IMR-90 (cell line): ENCODE results near the gene C16orf87. TPM values are rescaled to one million over a fixed set of nuclear protein-coding genes. Genes with fewer than 3 reads are reported as not detected.

Source experiments
- ATAC-seq: fragments of 200-7000 bp; cut with Tn5 transposase; 2 replicates; pipeline ENCODE4 v1.9.1; 2020; ENCODE audit warnings: low read depth, mild to moderate bottlenecking, moderate library complexity
- BruUV-seq: library from RNA; stranded (reverse); fragments of 400-500 nt; replicated peaks from 2 replicates; lab custom pipeline; 2021; lab: Mats Ljungman, UMichigan
- CTCF ChIA-PET: fragments of 300-600 bp; formaldehyde crosslinking; extraction: SDS; loops from one replicate; lab custom pipeline; 2021; ENCODE audit warnings: antibody characterized with exemption; lab: Yijun Ruan, JAX
- POLR2A ChIA-PET: fragments of 300-600 bp; sonication (Branson Sonifier 250); formaldehyde crosslinking; loops from one replicate; lab custom pipeline; 2022; ENCODE audit warnings: antibody characterized with exemption; ENCODE audit not compliant: unreplicated experiment; lab: Charles Lee
- DNase-seq: peaks from one replicate; pipeline ENCODE4 v3.0.0; 2013
- H2AFZ ChIP-seq: replicated peaks from 2 replicates; pipeline ENCODE3; 2013; ENCODE audit warnings: low read length, mild to moderate bottlenecking; ENCODE audit not compliant: poor library complexity
- H2AK5ac ChIP-seq: 2 replicates; pipeline ENCODE4 v1.6.1; 2013; ENCODE audit warnings: low read depth, low read length, inconsistent platforms
- H2AK9ac ChIP-seq: replicated peaks from 2 replicates; pipeline ENCODE3; 2013; ENCODE audit warnings: mild to moderate bottlenecking, low read depth, low read length, moderate library complexity; ENCODE audit not compliant: poor library complexity
- H2BK120ac ChIP-seq: 2 replicates; pipeline ENCODE4 v1.6.1; 2013; ENCODE audit warnings: low read depth, low read length, inconsistent platforms
- H2BK15ac ChIP-seq: 3 replicates; pipeline ENCODE4 v1.6.1; 2013; ENCODE audit warnings: low read depth, low read length, inconsistent platforms
- H2BK20ac ChIP-seq: 2 replicates; pipeline ENCODE4 v1.6.1; 2013; ENCODE audit warnings: low read depth, mild to moderate bottlenecking, inconsistent platforms, low read length, moderate library complexity
- H2BK5ac ChIP-seq: 2 replicates; pipeline ENCODE4 v1.6.1; 2013; ENCODE audit warnings: mild to moderate bottlenecking, low read depth, low read length, inconsistent platforms; ENCODE audit not compliant: poor library complexity, severe bottlenecking
- H3K14ac ChIP-seq: replicated peaks from 2 replicates; pipeline ENCODE4 v1.6.1; 2013; ENCODE audit warnings: low read depth, low read length, inconsistent platforms
- H3K18ac ChIP-seq: 2 replicates; pipeline ENCODE4 v1.6.1; 2013; ENCODE audit warnings: low read depth, low read length, control low read depth
- H3K23ac ChIP-seq: 2 replicates; pipeline ENCODE4 v1.6.1; 2013; ENCODE audit warnings: low read depth, low read length, inconsistent platforms
- H3K27ac ChIP-seq: 2 replicates; pipeline ENCODE4 v1.5.1; 2013; ENCODE audit warnings: mild to moderate bottlenecking, control low read depth, low read length; ENCODE audit not compliant: insufficient read depth
- H3K27me3 ChIP-seq: 2 replicates; pipeline ENCODE4 v1.6.1; 2013; ENCODE audit warnings: low read length; ENCODE audit not compliant: control insufficient read depth, insufficient read depth
- H3K36me3 ChIP-seq: 2 replicates; pipeline ENCODE4 v1.6.1; 2013; ENCODE audit warnings: low read length, mixed read lengths; ENCODE audit not compliant: control insufficient read depth, insufficient read depth
- H3K4ac ChIP-seq: 2 replicates; pipeline ENCODE4 v1.6.1; 2013; ENCODE audit warnings: low read depth, low read length, inconsistent platforms
- H3K4me1 ChIP-seq: 2 replicates; pipeline ENCODE4 v1.6.1; 2013; ENCODE audit warnings: low read length, mixed read lengths; ENCODE audit not compliant: control insufficient read depth, insufficient read depth
- H3K4me2 ChIP-seq: 2 replicates; pipeline ENCODE4 v1.6.1; 2013; ENCODE audit warnings: low read depth, mild to moderate bottlenecking, control low read depth, low read length, moderate library complexity
- H3K4me3 ChIP-seq: 2 replicates; pipeline ENCODE4 v1.5.1; 2013; ENCODE audit warnings: low read depth, mild to moderate bottlenecking, control low read depth, low read length, moderate library complexity; ENCODE audit not compliant: insufficient read depth
- H3K56ac ChIP-seq: 2 replicates; pipeline ENCODE4 v1.6.1; 2013; ENCODE audit warnings: low read length, inconsistent platforms; ENCODE audit not compliant: insufficient read depth; ENCODE audit errors: extremely low read depth
- H3K79me1 ChIP-seq, 2 experiments: 2 replicates each; pipeline ENCODE4 v1.6.1; 2013; ENCODE audit warnings: low read length in 2 of 2, inconsistent platforms in 1 of 2, low read depth in 1 of 2
- H3K9ac ChIP-seq: 2 replicates; pipeline ENCODE4 v1.6.1; 2013; ENCODE audit warnings: low read depth, low read length, control low read depth
- H3K9me1 ChIP-seq: 2 replicates; pipeline ENCODE4 v1.6.1; 2013; ENCODE audit warnings: low read length, inconsistent platforms; ENCODE audit not compliant: insufficient read depth
- H3K9me3 ChIP-seq: 2 replicates; pipeline ENCODE4 v1.6.1; 2013; ENCODE audit warnings: low read length; ENCODE audit not compliant: control insufficient read depth, insufficient read depth
- H4K20me1 ChIP-seq: 2 replicates; pipeline ENCODE4 v1.6.1; 2013; ENCODE audit warnings: low read length, inconsistent platforms; ENCODE audit not compliant: insufficient read depth
- H4K5ac ChIP-seq: 2 replicates; pipeline ENCODE4 v1.6.1; 2013; ENCODE audit warnings: mild to moderate bottlenecking, low read depth, low read length, control low read depth
- H4K8ac ChIP-seq, 2 experiments: 2 replicates each; pipeline ENCODE4 v1.6.1; 2013; ENCODE audit warnings: low read depth in 2 of 2, low read length in 2 of 2, control low read depth in 1 of 2, inconsistent platforms in 1 of 2
- H4K91ac ChIP-seq: 2 replicates; pipeline ENCODE4 v1.6.1; 2013; ENCODE audit warnings: low read depth, low read length, inconsistent platforms; ENCODE audit not compliant: insufficient read depth
- CEBPB ChIP-seq: IDR thresholded peaks from 2 replicates; pipeline ENCODE4 v1.6.1; 2012; ENCODE audit warnings: low read depth, low read length, improper control_type of control experiment
- CHD1 ChIP-seq: IDR thresholded peaks from 2 replicates; pipeline ENCODE4 v1.6.1; 2012; ENCODE audit warnings: low read depth, low read length, improper control_type of control experiment
- ELK1 ChIP-seq: fragments of 150-350 bp; IDR thresholded peaks from 2 replicates; pipeline ENCODE4 v1.6.1; 2016; ENCODE audit warnings: low read depth, mild to moderate bottlenecking, low read length, moderate library complexity, borderline replicate concordance
- MXI1 ChIP-seq: IDR thresholded peaks from 2 replicates; pipeline ENCODE4 v1.6.1; 2012; ENCODE audit warnings: low read depth, mild to moderate bottlenecking, low read length, moderate library complexity, borderline replicate concordance
- POLR2A ChIP-seq: IDR thresholded peaks from 2 replicates; pipeline ENCODE4 v1.6.1; 2012; ENCODE audit warnings: mild to moderate bottlenecking, low read depth, low read length
- RAD21 ChIP-seq: IDR thresholded peaks from 2 replicates; pipeline ENCODE4 v1.6.1; 2012; ENCODE audit warnings: low read length, improper control_type of control experiment
- RFX5 ChIP-seq: IDR thresholded peaks from 2 replicates; pipeline ENCODE4 v1.8.0; 2012; ENCODE audit warnings: low read depth, mild to moderate bottlenecking, low read length, moderate library complexity
- USF2 ChIP-seq: fragments of 150-350 bp; IDR thresholded peaks from 2 replicates; pipeline ENCODE4 v1.6.1; 2017; ENCODE audit warnings: mild to moderate bottlenecking, antibody characterized with exemption, low read length, low read depth
- dilution Hi-C: fragments of 300-500 bp; cut with HindIII; formaldehyde crosslinking; loops from one replicate; pipeline ENCODE4 v1.14.3; 2018; ENCODE audit warnings: low sequenced_read_pairs; ENCODE audit not compliant: unreplicated experiment
- in situ Hi-C: fragments of 300-500 bp; cut with MboI; formaldehyde crosslinking; loops from 3 replicates; pipeline ENCODE4 v1.14.3; 2019; ENCODE audit warnings: low sequenced_read_pairs, inconsistent platforms, mixed read lengths
- intact Hi-C: fragments of 100-400 bp; cut with micrococcal nuclease; formaldehyde crosslinking; loops from 2 replicates; pipeline ENCODE4 v1.10.0; 2022
- polyA plus RNA-seq, 3 experiments: library from polyadenylated mRNA; depleted of rRNA; stranded (reverse); fragments of >200 nt; gene quantifications; 2 replicates each; pipeline ENCODE4 v1.2.3, GENCODE V29; 2012; ENCODE audit warnings: low replicate concordance in 1 of 3
- total RNA-seq: library from RNA; depleted of rRNA; stranded (reverse); fragments of >200 nt; gene quantifications from 2 replicates; pipeline ENCODE4 v1.2.3, GENCODE V29; 2012

Gene C16orf87
- total and polyA plus RNA-seq, 2 of the 4 experiments (the other 2 are of a cell fraction), result 6.3 to 8.1 TPM

- no peaks in the 10 kb centered on the region; the same call in 1 of the 2 replicates for H3K36me3 ChIP-seq
- ChIA-PET POLR2A (no interaction called here), CTCF (interaction anchor here (0.5 to 0.8 kb wide), 3 partner anchors 12 to 137 kb away, joined by 3 read pairs; no protein-coding TSS in a partner anchor)
- no peak overlapping the region for H3K9ac ChIP-seq
- H3K4me1 ChIP-seq, result peaks cover 10% of the 10 kb centered on the region
- H2BK5ac ChIP-seq, result peak overlapping the region; percentile 96
- intact Hi-C loops (no loop called here), in situ Hi-C loops (no loop called here), dilution Hi-C loops (no loop called here)
- TF ChIP-seq CHD1 (no peak), USF2 (no peak), CEBPB (no peak), POLR2A (no peak), MXI1 (no peak), ELK1 (no peak), RAD21 (no peak), RFX5 (no peak)
- H3K27me3 ChIP-seq, result no peaks in the 10 kb centered on the region
- H3K27ac ChIP-seq, result no peak overlapping the region
- peak overlapping the region; percentile 55; the same call in 1 of the 2 replicates for H4K5ac ChIP-seq
- peaks cover 0 to 10% of the 10 kb centered on the region in 2 experiments; a peak in 2 of 4 replicates for H3K79me1 ChIP-seq
- peak overlapping the region in 1 of 2 experiments; percentile 47; a peak in 1 of 4 replicates for H4K8ac ChIP-seq
- no peak overlapping the region for H3K4me3 ChIP-seq
- ATAC-seq (no peak), DNase-seq (no peak)
- peak overlapping the region; percentile 23; the same call in 1 of the 2 replicates for H2BK20ac ChIP-seq
- no TSS peak for BruUV-seq
- H4K20me1 ChIP-seq, result no peaks in the 10 kb centered on the region
- H2AK9ac ChIP-seq, result no peak overlapping the region
- H3K4ac ChIP-seq, result peak overlapping the region; percentile 67; the same call in 1 of the 2 replicates
- H3K9me1 ChIP-seq, result no peaks in the 10 kb centered on the region
- H2BK120ac ChIP-seq, result peak overlapping the region; percentile 28; the same call in 1 of the 2 replicates
- 0 out of 2 replicates have a peak overlapping the region, but pooled peaks have one; percentile 33 for H3K14ac ChIP-seq
- 0 out of 2 replicates have a peak overlapping the region, but pooled peaks have one; percentile 86 for H3K23ac ChIP-seq
- no peak overlapping the region for H2AFZ ChIP-seq
- H3K9me3 ChIP-seq, result no peaks in the 10 kb centered on the region
- H3K56ac ChIP-seq, result no peak overlapping the region
- H3K18ac ChIP-seq, result peak overlapping the region; percentile 57; the same call in 1 of the 2 replicates
- no peak overlapping the region for H4K91ac ChIP-seq
- no peak overlapping the region for H2BK15ac ChIP-seq
- H3K4me2 ChIP-seq, result peak overlapping the region; percentile 57; the same call in 1 of the 2 replicates
- no peak overlapping the region for H2AK5ac ChIP-seq
Observed at GRCh38 chr16:46828292-46828691, 2.7 kb downstream of the C16orf87 start.
